GM10266 (cell line): Measurements from ENCODE around the gene RMND5B.

Experiments
- DNase-seq: peaks from one replicate; pipeline ENCODE4 v3.0.0; 2012; ENCODE audit errors: extremely low spot score
- TF ChIP-seq, protein P1 (sequence below): IDR thresholded peaks from 2 replicates; pipeline ENCODE4 v1.5.1; 2012; ENCODE audit warnings: mild to moderate bottlenecking, low read depth; ENCODE audit not compliant: control insufficient read depth, insufficient read depth; ENCODE audit errors: missing control alignments

RMND5B gene

DNA sequence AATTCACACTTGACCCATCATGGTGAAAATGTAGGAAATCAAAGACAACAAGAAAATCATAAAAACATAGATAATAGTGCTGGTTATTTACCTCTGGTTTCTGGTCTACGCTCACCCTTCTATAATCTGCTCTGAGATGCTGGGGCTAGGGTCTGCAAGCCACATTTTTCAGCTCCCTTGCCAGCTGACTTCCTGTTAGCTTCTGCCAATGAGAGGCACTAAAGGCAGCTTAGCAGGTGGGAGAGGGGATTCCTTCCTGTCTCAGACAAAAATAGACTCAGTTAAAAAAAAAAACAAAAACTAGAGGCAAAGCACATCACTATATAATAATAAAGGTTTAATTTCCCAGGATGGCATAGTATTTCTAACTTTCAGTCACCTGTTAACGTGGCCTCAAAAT is 37.7 kb upstream of the RMND5B start:
- TF ChIP-seq, protein P1, sequence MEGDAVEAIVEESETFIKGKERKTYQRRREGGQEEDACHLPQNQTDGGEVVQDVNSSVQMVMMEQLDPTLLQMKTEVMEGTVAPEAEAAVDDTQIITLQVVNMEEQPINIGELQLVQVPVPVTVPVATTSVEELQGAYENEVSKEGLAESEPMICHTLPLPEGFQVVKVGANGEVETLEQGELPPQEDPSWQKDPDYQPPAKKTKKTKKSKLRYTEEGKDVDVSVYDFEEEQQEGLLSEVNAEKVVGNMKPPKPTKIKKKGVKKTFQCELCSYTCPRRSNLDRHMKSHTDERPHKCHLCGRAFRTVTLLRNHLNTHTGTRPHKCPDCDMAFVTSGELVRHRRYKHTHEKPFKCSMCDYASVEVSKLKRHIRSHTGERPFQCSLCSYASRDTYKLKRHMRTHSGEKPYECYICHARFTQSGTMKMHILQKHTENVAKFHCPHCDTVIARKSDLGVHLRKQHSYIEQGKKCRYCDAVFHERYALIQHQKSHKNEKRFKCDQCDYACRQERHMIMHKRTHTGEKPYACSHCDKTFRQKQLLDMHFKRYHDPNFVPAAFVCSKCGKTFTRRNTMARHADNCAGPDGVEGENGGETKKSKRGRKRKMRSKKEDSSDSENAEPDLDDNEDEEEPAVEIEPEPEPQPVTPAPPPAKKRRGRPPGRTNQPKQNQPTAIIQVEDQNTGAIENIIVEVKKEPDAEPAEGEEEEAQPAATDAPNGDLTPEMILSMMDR, result no peak
- DNase-seq, result no peak

DNA sequence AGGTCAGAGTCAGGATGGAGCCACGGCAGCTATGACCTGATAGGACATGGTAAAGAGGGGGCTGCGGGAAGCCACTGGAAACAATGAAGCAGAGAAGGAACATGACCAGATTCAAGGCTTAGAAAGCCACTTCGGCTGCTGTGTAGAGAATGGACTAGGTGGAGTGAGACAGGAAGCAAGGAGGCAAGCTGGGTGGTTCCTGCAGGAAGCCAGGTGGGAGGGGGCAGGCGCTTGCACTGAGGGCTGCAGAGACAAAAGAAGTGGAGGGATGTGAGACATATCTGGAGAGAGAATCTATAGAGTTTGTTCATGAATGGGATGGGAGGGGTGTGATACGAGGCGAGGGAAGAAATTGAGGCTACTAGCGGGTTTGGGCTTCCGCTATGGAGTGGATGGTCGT is 36.5 kb upstream of the RMND5B start:
- DNase-seq, result no peak
- TF ChIP-seq, protein P1, result no peak

DNA sequence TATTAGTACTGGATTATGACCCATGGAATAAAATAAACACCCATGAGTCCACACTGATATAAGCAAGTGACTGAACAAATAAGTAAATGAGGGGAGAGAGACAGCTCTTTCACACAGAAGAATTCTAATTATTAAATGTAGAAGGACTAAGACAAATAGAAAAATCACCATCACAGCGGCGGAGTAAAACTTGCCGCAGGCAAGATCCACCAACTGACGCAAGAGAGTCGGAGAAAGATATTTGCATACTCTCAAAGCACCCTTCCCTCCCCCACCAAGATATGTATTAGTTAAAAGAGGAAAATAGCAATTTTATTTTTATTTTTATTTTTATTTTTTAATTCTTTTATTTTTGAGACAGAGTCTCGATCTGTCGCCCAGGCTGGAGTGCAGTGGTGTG is 32.1 kb upstream of the RMND5B start:
- TF ChIP-seq, protein P1, result no peak
- DNase-seq, result no peak

GRCh38 chr5:178103612-178104011 is 27.2 kb upstream of the RMND5B start:
- no peak for DNase-seq
- TF ChIP-seq, protein P1, result no peak

DNA sequence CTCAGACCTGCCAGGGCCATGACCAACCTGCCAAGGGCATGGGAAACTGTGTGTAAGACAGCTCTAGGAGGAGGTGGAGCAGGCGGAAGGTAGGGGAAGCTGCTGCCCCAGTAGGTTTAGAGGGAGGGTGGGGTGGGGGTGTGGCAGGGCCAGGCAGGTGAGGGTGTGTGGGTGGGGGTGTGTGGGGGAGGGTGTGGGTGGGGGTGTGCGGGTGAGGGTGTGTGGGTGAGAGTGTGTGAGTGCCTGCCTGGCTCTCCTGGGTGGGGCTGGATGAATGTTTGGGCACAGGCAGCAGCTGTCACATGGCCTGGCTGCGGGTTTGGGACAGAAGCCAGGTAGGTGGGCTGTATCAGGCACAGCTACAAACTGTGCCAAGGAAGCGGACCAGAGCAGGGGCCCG is 26.3 kb upstream of the RMND5B start:
- TF ChIP-seq, protein P1, result no peak
- no peak for DNase-seq

- DNase-seq, result no peak
- TF ChIP-seq, protein P1, result no peak
Observed at GRCh38 chr5:178106086-178106485, 24.7 kb upstream of the RMND5B start.

GRCh38 chr5:178106556-178107239 is 24.1 kb upstream of the RMND5B start:
- TF ChIP-seq, protein P1, result no peak
- peak; percentile 31 for DNase-seq
